Panc1 (cell line): Measurements from ENCODE around the gene YDJC. TPM values are rescaled to one million over a fixed set of nuclear protein-coding genes. Genes with fewer than 3 reads are reported as not detected.

Experiments
- ATAC-seq: fragments of 200-7000 bp; cut with Tn5 transposase; 2 replicates; pipeline ENCODE4 v1.9.1; 2020; ENCODE audit warnings: mild to moderate bottlenecking, moderate library complexity
- BruUV-seq: library from RNA; stranded (reverse); fragments of 400-500 nt; replicated peaks from 2 replicates; lab custom pipeline; 2021; lab: Mats Ljungman, UMichigan
- CTCF ChIA-PET: fragments of 300-600 bp; sonication (Branson Sonifier 250); formaldehyde crosslinking; loops from one replicate; lab custom pipeline; 2022; ENCODE audit warnings: antibody characterized with exemption; lab: Charles Lee
- POLR2A ChIA-PET: fragments of 300-600 bp; sonication (Branson Sonifier 250); formaldehyde crosslinking; loops from one replicate; lab custom pipeline; 2022; ENCODE audit warnings: antibody characterized with exemption; lab: Charles Lee
- DNase-seq: peaks from one replicate; pipeline ENCODE4 v3.0.0-alpha.2; 2010; ENCODE audit warnings: low read depth, low spot score
- H3K27ac ChIP-seq: 2 replicates; pipeline ENCODE4 v1.5.1; 2011; ENCODE audit warnings: mild to moderate bottlenecking, low read length, inconsistent platforms
- H3K27me3 ChIP-seq: fragments of 200-500 bp; sonication (Bioruptor generic); 2 replicates; pipeline ENCODE4 v1.6.0; 2014; ENCODE audit warnings: low read length, inconsistent platforms; ENCODE audit not compliant: control insufficient read depth, insufficient read depth
- H3K36me3 ChIP-seq: fragments of 200-500 bp; sonication (Bioruptor generic); 2 replicates; pipeline ENCODE4 v1.5.1; 2014; ENCODE audit warnings: inconsistent platforms, mild to moderate bottlenecking, low read length, moderate library complexity; ENCODE audit not compliant: control insufficient read depth, insufficient read depth
- H3K4me1 ChIP-seq: 2 replicates; pipeline ENCODE4 v1.5.1; 2011; ENCODE audit warnings: inconsistent platforms, mild to moderate bottlenecking, low read length, moderate library complexity; ENCODE audit not compliant: control insufficient read depth, insufficient read depth
- H3K4me3 ChIP-seq, 2 experiments: 2 replicates each; pipeline ENCODE4 v1.5.1; 2011 to 2012; ENCODE audit warnings: low read depth in 2 of 2, low read length in 2 of 2, mild to moderate bottlenecking in 2 of 2, inconsistent platforms in 1 of 2, moderate library complexity in 1 of 2
- H3K9me3 ChIP-seq: fragments of 200-500 bp; sonication (Bioruptor generic); 2 replicates; pipeline ENCODE4 v1.5.1; 2014; ENCODE audit warnings: low read depth, mild to moderate bottlenecking, inconsistent platforms, low read length, moderate library complexity; ENCODE audit not compliant: control insufficient read depth, insufficient read depth
- CTCF ChIP-seq: fragments of 450-650 bp; IDR thresholded peaks from 2 replicates; pipeline ENCODE4 v1.5.1; 2017; ENCODE audit warnings: mild to moderate bottlenecking
- POLR2AphosphoS5 ChIP-seq: IDR thresholded peaks from 2 replicates; pipeline ENCODE4 v1.6.1; 2012; ENCODE audit warnings: mild to moderate bottlenecking, low read depth, low read length, moderate library complexity
- SIN3A ChIP-seq: IDR thresholded peaks from 2 replicates; pipeline ENCODE4 v1.6.1; 2012; ENCODE audit warnings: low read depth, mild to moderate bottlenecking, low read length, moderate library complexity, borderline replicate concordance; ENCODE audit not compliant: insufficient read depth
- TCF7L2 ChIP-seq: IDR thresholded peaks from 2 replicates; pipeline ENCODE4 v1.6.1; 2011; ENCODE audit warnings: mild to moderate bottlenecking, low read depth, low read length, inconsistent platforms
- in situ Hi-C: cut with HindIII; loops from 2 replicates; pipeline ENCODE4 v1.10.0; 2016; ENCODE audit warnings: low sequenced_read_pairs, low pct_unique_long_range_greater_than_20kb
- intact Hi-C: fragments of 100-400 bp; cut with micrococcal nuclease; formaldehyde crosslinking; loops from one replicate; pipeline ENCODE4 v1.10.0; 2022; ENCODE audit not compliant: unreplicated experiment
- total RNA-seq: library from RNA; stranded (reverse); gene quantifications from one replicate; pipeline ENCODE4 v1.2.1, GENCODE V29; 2021; ENCODE audit not compliant: unreplicated experiment
- TF ChIP-seq, protein P1 (sequence below), 2 experiments: IDR thresholded peaks; 2 replicates each; pipeline ENCODE4 v1.6.1; 2011 to 2012; ENCODE audit warnings: low read depth in 2 of 2, control low read depth in 1 of 2, low read length in 1 of 2, mild to moderate bottlenecking in 1 of 2, moderate library complexity in 1 of 2; ENCODE audit not compliant: insufficient read depth in 1 of 2

YDJC gene
- total RNA-seq, 1 experiment from 2014 or later = 60.6 TPM

DNA sequence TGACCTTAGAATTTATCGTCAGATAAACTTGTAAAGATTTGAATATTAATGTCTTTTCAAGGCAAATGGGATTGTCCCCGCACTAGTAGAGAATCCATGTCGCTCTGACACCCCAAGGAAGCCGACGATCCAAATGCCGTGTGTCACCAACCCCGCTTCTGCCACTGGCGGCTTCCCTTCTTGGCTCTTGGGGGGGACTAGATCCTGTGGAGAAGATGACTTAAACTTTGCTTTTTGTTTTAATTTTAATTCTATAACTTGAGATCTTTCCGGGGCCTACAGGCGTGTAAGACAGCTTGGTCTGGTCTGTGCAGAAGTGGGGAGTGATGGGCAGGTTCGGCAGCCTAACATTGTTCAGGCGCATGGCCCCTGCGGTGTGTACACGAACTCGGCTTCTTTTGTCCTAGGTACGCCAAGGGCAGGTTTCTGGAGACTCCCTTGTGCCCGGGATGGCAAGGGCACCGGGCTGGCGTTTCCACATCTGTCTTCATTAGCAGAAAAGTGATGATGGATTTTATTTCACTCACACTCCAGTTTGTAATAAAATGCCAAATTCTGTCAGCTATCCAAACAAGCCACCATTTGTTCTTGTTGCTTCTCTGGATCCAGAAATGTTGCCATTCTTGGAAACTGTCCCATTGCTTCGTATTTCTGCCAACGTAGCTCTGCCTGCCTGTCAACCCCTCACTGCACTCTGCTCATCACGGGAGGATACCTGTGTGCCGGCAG lies 6.7 kb downstream of the YDJC start:
- H3K4me3 ChIP-seq = no peak overlapping the region
- intact Hi-C loops = no loop called here
- ChIA-PET POLR2A (no interaction called here), CTCF (interaction anchor here (1.0 kb wide), 1 partner anchor 24 kb away, joined by 4 read pairs; no protein-coding TSS in a partner anchor)
- peak overlapping the region; percentile 44; the same call in 1 of the 2 replicates for H3K27ac ChIP-seq
- H3K36me3 ChIP-seq = no peaks in the 10 kb centered on the region; the same call in 1 of the 2 replicates
- in situ Hi-C loops = no loop called here
- no peak for TF ChIP-seq POLR2AphosphoS5
- TF ChIP-seq, protein P1, sequence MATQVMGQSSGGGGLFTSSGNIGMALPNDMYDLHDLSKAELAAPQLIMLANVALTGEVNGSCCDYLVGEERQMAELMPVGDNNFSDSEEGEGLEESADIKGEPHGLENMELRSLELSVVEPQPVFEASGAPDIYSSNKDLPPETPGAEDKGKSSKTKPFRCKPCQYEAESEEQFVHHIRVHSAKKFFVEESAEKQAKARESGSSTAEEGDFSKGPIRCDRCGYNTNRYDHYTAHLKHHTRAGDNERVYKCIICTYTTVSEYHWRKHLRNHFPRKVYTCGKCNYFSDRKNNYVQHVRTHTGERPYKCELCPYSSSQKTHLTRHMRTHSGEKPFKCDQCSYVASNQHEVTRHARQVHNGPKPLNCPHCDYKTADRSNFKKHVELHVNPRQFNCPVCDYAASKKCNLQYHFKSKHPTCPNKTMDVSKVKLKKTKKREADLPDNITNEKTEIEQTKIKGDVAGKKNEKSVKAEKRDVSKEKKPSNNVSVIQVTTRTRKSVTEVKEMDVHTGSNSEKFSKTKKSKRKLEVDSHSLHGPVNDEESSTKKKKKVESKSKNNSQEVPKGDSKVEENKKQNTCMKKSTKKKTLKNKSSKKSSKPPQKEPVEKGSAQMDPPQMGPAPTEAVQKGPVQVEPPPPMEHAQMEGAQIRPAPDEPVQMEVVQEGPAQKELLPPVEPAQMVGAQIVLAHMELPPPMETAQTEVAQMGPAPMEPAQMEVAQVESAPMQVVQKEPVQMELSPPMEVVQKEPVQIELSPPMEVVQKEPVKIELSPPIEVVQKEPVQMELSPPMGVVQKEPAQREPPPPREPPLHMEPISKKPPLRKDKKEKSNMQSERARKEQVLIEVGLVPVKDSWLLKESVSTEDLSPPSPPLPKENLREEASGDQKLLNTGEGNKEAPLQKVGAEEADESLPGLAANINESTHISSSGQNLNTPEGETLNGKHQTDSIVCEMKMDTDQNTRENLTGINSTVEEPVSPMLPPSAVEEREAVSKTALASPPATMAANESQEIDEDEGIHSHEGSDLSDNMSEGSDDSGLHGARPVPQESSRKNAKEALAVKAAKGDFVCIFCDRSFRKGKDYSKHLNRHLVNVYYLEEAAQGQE (IDR thresholded peaks at IDR 0.05; ENCODE audit: insufficient read depth in 1 of 2, low read depth in 2 of 2, low read length in 1 of 2) = no peak
- TF ChIP-seq TCF7L2 = no peak
- TF ChIP-seq SIN3A = no peak
- no peak for TF ChIP-seq CTCF
- H3K9me3 ChIP-seq = no peaks in the 10 kb centered on the region
- DNase-seq = no peak
- H3K4me1 ChIP-seq = peaks cover 65% of the 10 kb centered on the region
- no peak for ATAC-seq
- no peaks in the 10 kb centered on the region for H3K27me3 ChIP-seq
- BruUV-seq = no TSS peak

DNA sequence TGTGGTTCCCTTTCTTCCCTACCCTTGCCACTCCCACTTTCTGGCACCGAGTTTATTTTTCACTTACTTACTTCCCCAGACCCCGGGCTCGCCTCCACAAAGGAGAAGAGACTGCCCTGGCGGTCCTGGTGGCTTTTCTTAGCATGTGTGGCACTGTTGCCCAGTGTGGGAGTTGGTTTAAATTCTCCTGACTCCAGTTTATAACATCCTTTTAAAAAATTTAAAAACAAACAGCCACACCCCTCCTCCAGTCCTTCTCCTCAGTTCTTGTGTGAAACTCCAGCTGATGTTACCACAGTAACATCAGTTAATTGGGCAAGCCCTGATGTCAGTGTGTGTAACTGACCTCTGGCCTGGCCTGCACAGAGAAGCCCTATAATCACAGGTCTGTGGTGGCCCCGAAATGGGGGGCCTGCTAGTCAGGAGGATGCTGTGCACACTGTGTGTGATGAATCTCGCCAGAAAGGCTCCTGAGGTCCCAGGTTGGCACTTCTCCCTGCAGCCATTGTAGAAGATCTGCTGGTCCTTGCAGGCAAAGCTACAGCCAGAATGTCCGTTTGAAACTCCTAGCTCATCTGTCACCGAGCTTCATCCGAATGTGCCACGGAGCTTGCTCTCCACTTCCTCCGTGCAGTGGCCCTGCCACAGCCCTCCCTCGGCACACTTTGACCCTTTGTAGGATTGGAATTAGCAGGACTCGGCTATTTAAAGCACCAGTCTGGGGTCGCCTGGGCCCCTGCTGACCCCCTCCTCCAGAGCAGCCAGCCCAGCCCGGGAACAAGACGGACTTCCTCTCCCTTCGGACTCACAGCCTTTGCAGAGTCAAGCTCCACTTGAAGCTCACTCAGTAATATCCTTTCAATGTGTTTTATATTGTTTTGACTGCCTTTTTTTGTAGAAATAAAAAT lies 7.6 kb downstream of the YDJC start:
- in situ Hi-C loops = no loop called here
- H3K4me3 ChIP-seq = no peak overlapping the region
- TSS peak; percentile 59 for BruUV-seq
- intact Hi-C loops = no loop called here
- peaks cover 63% of the 10 kb centered on the region for H3K4me1 ChIP-seq
- H3K27ac ChIP-seq = peak overlapping the region; percentile 54
- no peak for DNase-seq
- no peaks in the 10 kb centered on the region for H3K9me3 ChIP-seq
- no peaks in the 10 kb centered on the region; the same call in 1 of the 2 replicates for H3K36me3 ChIP-seq
- ChIA-PET POLR2A (no interaction called here), CTCF (interaction anchor here (1.0 kb wide), 1 partner anchor 25 kb away, joined by 4 read pairs; no protein-coding TSS in a partner anchor)
- no peaks in the 10 kb centered on the region for H3K27me3 ChIP-seq
- TF ChIP-seq TCF7L2 = no peak
- TF ChIP-seq, protein P1 (IDR thresholded peaks at IDR 0.05; ENCODE audit: insufficient read depth in 1 of 2, low read depth in 2 of 2, low read length in 1 of 2) = no peak
- TF ChIP-seq POLR2AphosphoS5 = no peak
- no peak for ATAC-seq
